ENCODE measurements around the gene PTPN14.

Gene PTPN14

GRCh38 chr1:214310777-214311690 is 240.4 kb downstream of the PTPN14 start:
- no peak for DNase-seq (ENCODE audit: low read depth in 2 of 2)

GRCh38 chr1:214310010-214310409 is 241.4 kb downstream of the PTPN14 start:
- no peak for DNase-seq (ENCODE audit: low read depth in 2 of 2)

GRCh38 chr1:214306269-214306668 is 245.1 kb downstream of the PTPN14 start:
- DNase-seq (ENCODE audit: low read depth in 2 of 2) = no peak

GRCh38 chr1:214305164-214305751 is 246.1 kb downstream of the PTPN14 start:
- no peak for DNase-seq (ENCODE audit: low read depth in 2 of 2)

GRCh38 chr1:214303141-214303930 is 248.1 kb downstream of the PTPN14 start:
- DNase-seq (ENCODE audit: low read depth in 2 of 2) = no peak

- DNase-seq (ENCODE audit: low read depth in 2 of 2) = no peak
Measured at GRCh38 chr1:214301526-214301925, 249.9 kb downstream of the PTPN14 start.

GRCh38 chr1:214300149-214300780 is 251.1 kb downstream of the PTPN14 start:
- DNase-seq (ENCODE audit: low read depth in 2 of 2) = no peak
